GM21360 (cell line): ENCODE measurements around the gene RNF217.
"Not testable (repeated sequence)": the region's sequence is repeated elsewhere in the genome, so short reads cannot be mapped to it uniquely, and the experiment has no call there.

Source experiments
- ATAC-seq: cut with Tn5 transposase; IDR thresholded peaks from one replicate; pipeline ENCODE4 v1.9.1; 2021; ENCODE audit warnings: mild to moderate bottlenecking, moderate library complexity; ENCODE audit not compliant: unreplicated experiment

The RNF217 gene

DNA sequence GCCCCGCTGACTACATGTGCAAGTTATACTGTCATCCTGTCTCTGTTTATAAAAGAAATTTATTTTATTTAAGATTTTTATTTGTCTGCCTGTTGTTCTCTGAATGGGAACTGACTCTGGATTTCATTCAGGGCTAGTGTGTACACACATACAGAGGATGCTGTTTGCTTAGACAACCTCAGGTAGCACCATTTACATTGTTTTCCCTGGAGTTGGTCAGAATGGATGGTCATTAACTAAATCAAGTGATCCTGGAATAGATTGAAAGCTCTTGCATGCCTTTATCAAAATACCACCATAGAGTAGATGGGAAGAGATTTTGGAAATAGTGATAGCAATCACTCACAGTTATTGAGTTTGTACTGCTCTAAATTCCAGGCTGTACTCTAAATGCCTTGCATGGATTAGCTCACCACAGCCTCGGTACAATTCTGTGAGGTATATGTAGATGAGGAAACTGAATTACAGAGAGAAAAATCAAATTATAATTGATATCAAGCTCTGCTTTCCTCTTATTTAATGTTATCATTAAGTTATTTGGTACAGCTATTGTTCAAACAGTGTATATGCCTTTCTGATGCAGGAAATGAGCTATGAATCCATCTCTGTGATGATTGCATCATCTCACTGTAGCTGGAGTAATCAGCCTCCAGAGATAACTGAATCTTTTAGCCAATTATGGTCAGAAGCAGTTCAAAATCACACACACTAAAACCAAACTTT lies 51.9 kb downstream of the RNF217 start:
- ATAC-seq: no peak

DNA sequence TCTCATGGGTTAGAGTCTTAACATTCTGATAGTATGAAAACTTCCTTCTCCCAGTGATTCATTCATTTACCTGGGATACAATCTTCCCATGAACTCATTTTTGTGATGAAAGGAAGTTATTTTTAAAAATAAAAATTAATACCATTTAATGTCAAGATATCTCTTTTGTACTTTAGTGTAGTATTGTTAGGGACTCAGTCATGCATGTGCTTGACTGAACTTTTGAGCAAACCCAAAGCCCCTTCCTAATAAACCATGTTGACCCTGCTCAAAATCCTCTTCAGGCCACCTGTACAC lies 52.4 kb downstream of the RNF217 start:
- ATAC-seq: no peak

DNA sequence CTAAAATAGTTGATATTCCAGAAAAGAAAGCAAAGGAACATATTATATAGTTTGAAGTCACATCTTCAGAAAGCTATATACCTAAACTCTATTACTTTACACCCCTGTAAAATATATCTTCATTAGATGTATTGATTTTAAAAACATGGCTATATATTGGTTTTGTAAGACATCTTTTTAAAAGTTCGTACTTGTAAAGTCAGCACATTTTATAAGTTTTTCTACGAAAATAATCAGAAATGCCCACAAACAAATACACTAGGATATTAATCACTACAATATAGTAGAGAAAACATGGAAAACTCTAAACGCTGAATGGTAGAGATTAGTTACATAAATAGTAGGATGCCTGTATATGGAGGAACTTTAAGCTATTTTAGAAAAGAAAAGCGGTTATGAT lies 52.9 kb downstream of the RNF217 start:
- no peak for ATAC-seq

DNA sequence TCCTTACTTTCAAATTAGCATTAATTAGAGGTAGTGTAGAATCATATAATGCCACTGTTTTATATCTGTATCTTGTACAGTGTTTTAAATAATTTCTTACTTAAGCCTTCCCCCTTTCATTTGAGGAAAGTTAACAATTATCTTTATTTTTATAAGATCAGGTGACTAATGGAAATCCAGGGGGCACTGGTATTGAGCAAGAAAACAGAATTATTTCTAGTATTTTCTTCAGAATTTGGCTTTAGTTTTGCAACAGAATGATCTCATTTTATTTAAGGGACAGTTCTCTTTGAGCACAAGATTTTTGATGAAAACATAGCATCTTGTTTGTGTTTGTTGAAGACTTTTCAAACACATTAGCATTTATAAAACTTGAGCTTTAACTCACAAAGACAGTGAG lies 55.9 kb downstream of the RNF217 start:
- no peak for ATAC-seq

DNA sequence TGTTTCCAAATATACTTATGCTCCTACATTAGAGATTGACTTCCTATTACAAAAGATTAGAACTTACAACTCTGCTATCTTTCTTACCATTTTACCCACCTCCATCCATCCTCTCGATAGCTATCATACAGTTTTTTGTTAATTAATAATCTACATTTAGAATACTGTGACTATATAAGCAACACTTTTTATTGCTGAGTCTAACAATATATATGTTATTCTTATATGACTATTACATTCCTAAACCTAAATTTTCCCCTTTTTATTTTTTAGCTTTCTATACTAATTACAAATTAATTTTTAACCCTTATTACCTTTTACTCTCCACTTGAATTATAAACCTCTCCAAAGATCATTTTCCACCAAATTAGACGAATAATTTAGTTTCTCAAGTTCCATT lies 57.0 kb downstream of the RNF217 start:
- ATAC-seq: no peak

DNA sequence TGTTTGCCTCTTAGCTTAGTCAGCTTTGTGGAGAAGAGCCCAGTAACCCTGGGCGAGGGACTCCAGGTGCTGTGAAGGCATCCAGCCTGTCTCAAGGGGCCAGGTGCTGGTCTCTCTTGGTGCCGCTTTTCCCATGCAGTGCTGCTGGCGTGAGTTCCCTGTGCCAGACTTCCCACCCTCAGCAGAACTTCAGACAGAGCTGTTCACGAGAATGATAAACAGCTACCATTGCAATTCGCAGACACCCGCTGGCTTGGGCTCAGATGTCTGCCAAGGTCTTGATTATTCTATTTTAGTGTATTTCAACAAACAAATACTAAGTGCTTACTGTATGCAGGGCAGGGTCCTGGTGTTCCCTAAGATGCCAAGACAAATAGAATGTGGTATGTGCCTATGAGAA lies 57.7 kb downstream of the RNF217 start:
- ATAC-seq: no peak

DNA sequence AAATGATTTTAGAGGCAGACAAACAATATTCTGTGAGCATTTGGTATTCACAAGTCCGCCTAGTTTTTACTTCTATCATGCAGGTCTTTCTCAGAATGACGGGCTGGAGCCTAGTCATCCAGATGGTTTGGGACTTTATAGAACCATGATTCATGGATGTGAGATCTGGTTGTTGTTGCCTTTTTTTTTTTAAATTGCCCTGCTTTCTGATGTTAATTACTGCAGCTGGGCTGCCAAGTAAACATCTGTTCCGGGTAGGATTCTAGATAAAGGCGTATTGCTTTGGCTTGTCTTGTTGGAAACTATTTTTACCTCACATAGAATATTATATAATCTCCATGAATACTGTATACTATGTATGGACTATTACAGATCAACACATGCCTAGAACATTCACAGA lies 58.1 kb downstream of the RNF217 start:
- no peak for ATAC-seq

DNA sequence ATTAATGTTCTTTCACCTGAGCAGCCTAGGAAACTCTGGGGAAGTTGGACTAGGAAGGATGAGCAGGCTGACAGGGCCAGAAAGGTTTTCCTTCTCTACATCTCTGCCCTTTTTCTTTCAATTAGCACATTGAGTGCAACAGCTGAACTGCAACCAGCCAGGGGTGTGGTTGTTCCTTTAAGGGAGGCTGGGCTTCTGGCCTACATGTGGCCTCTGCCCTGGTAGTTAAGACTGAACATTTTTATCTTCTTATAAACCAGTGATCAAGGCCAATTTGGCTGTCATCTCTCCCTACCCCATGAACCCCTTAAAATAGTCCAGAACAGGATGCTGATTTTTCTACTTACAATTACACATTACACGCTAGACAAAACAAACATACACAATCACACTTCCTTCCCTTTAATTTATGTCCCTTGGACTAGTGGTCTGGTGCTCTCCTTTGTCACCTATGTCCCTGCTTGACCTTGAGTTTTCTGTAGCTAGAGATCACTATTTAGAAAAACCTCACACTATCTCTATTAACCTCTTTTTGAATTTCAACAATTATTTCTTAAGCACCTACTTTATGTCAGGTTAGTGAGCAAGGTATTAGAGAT lies 60.3 kb downstream of the RNF217 start:
- no peak for ATAC-seq

DNA sequence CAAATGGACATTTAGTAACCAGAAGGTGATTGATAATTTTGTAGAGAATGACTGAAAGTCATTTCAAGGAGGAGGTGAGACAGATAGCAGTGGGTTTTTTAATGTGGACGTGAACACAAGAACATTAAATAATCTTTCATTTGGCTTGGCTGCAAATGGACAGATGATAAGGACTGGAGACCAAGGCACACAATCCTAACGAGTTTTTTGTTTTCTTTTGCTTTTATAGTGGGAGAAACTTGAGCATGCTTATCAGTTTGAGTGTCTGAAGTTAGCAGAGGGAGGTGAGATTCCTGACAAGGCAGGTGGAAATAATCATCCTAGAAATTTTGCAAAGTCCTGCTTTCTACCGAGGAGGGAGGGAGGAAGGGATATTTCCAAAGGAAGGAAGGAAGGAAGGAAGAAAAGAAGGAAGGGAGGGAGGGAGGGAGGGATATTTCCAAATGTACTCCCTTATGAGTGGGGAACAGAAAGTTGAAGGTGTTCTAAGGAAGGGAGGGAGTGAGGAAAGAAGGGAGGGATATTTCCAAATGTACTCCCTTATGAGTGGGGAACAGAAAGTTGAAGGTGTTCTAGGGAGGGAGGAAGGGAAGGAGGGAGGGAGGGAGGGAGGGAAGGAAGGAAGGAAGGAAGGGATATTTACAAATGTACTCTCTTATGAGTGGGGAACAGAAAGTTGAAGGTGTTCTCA lies 63.1 kb downstream of the RNF217 start:
- ATAC-seq: no peak

DNA sequence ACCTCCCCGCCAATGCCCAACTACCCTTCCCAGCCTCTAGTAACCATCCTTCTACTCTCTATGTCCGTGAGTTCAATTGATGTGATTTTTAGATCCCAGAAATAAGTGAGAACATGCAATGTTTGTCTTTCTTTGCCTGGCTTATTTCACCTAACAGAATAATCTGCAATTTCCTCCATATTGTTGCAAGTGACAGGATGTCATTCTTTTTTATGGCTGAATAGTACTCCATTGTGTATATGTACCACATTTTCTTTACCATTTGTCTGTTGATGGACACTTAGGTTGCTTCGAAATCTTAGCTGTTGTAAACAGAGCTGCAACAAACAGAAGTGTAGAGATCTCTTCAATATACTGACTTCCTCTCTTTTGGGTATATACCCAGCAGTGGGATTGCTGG lies 65.0 kb downstream of the RNF217 start:
- ATAC-seq: no peak

DNA sequence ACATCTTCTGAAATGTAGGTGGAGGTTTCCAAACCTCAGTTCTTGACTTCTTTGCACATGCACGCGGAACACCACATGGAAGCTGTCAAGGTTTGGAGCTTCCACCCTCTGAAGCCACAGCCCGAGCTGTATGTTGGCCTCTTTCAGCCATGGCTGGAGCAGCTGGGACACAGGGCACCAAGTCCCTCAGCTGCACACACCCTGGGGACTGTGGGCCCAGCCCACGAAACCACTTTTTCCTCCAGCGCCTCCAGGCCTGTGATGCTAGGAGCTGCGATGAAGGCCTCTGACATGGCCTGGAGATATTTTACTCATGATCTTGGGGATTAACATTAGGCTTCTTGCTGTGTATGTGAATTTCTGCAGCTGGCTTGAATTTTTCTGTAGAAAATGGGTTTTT lies 68.7 kb downstream of the RNF217 start:
- ATAC-seq: no peak

DNA sequence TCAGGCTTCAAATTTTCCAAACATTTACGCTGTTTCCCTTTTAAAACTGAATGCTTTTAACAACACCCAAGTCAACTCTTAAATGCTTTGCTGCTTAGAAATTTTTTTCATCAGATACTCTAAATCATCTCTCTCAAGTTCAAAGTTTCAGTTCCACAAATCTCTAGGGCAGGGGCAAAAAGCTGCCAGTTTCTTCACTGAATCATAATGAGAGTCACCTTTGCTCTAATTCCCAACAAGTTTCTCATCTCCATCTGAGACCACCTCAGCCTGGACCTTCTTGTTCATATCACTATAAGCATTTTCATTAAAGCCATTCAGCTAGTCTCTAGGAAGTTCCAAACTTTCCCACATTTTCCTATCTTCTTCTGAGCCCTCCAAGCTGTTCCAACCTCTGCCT lies 69.1 kb downstream of the RNF217 start:
- no peak for ATAC-seq

DNA sequence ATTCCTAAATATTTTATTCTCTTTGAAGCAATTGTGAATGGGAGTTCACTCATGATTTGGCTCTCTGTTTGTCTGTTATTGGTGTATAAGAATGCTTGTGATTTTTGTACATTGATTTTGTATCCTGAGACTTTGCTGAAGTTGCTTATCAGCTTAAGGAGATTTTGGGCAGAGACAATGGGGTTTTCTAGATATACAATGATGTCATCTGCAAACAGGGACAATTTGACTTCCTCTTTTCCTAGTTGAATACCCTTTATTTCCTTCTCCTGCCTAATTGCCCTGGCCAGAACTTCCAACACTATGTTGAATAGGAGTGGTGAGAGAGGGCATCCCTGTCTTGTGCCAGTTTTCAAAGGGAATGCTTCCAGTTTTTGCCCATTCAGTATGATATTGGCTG lies 72.7 kb downstream of the RNF217 start:
- not testable (repeated sequence) for ATAC-seq

DNA sequence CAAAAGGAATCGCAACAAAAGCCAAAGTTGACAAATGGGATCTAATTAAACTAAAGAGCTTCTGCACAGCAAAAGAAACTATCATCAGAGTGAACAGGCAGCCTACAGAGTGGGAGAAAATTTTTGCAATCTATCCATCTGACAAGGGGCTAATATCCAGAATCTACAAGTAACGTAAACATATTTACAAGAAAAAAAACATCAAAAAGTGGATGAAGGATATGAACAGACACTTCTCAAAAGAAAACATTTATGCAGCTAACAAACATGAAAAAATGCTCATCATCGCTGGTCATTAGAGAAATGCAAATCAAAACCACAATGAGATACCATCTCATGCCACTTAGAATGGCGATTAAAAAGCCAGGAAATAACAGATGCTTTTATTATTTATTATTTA lies 74.2 kb downstream of the RNF217 start:
- ATAC-seq: not testable (repeated sequence)

DNA sequence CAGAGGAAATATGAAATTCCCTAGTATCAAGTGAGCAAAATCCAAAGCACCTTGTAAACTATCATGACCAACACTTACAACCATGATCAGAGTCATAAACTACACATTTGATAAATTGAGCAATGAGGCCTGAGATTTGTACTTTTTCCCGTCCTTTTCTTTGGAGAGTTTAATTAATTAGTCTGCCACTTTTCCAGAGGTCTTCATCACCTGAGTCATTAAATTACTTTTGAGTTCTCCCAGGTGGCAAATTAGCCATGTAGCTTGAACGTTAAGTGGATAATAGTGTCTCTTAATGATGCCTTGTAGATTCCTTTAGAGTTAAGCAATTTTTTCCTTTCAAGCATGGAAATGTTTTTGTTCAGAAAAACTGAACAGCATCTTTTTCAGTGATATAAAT lies 75.6 kb downstream of the RNF217 start:
- no peak for ATAC-seq

DNA sequence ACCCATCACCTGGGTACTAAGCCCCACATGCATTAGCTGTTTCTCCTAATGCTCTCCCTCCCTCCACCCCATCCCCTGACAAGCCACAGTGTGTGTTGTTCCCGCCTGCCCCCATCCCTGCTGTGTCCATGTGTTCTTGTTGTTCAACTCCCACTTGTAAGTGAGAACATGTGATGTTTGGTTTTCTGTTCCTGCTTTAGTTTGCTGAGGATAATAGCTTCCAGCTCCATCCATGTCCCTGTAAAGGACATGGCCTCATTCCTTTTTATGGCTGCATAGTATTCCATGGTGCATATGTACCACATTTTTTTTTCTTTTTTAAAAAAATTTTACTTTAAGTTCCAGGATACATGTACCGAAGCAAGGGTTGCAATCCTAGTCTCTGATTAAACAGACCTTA lies 76.7 kb downstream of the RNF217 start:
- ATAC-seq: no peak

DNA sequence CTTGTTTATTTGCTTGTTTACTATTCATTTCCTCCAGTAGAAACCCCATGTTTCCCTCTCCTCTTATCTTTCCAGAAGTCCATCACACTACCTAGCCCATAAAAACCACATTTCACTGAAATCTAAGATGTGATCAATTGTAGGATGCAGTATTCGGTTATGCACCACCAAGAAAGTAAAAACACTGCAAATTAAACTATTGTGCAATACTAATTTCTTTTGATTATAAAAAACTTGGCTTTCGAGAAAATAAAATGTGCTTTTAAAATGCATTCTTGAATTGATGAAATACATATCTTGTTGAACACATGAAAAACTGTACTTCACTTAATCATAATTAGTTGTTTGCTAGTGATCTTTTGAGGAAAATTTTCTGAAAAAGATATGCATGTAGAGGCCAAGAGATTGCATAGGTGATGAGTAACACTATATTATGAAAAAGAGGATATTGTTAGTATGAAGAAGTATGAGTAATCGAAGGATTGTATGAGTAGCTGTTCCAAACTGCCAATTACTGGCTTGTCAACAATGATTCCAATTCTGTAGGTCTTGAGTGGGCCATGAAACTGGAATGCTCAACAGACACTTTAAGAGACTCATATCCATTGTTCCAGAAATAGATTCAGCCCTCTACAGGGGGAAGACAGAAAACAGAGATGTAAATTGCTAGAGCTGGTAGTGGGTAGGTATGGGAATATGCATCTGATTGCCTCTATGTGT lies 79.7 kb downstream of the RNF217 start:
- ATAC-seq: no peak

DNA sequence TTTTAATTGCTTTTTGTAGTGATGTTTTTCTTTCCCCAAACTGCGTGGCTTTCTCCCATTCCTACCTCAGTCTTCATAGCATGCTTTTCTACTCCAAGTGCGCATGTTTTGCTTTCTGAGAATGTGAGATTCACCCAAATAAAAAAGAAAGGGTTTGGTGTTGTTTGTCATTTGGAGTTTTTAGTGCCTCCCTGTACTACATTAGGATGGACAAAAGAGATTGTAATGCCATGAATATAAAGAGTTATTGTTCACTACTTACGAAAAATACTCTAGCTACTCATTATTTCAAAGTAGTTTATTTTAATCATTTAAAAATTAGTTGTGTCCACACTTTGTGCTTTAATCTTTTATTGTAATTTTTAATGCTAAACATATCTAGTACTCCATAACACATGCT lies 81.8 kb downstream of the RNF217 start:
- no peak for ATAC-seq

DNA sequence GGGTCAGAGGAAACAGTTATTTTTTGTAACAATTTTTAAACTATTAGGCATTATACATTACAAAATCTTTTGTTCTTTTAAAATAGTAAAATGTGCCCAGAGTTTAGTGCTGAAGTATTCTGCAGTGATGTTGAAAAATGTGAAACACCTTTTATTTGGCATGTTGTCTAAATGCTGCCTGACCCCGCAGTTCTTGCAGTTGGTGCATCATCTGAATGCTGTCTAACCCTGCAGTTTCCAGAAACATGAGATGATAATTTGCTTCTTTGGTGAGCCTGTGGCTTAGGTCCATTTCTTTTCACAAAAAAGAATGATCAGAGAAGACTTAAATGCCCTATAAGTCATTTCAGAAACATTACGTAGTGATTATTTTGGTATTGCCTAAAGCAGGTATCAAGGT lies 82.4 kb downstream of the RNF217 start:
- no peak for ATAC-seq

DNA sequence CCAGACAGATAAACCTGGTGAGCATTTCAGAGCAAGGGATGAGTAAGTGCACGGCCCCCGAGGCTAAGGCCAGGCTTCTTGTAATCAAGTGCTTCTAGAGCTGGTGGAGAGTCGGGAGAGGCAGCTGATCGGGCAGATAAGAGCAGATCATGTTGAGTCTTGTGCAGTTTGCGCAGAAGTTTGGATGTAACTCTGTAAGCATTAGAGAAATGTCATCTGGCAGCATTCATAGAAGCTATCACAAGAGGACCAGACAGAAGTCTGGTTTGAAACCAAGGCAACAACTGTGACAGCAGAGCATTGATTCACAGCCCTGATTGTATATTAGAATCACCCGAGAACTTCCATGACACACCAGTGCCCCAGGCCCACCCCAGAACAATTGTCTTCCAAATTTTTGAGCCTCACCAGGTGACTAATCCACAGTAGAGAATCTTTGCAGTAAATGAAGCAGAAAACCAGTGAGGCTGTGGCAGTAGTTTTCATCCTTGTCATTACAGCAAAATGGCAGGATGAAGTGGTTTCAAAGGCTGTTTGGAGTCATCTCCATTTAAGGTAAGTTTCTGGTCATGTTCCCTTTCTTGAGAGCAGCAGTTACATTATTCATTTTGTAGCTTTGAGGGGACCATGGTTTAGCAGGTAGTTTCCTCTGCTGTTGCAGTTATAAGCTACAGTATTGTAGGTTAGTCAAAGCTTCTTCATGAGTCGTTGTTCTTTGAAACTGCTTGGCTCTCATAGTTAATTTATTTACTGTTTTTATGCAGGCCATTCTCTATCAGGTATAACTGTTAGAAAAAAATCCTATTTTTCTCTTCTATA lies 84.1 kb downstream of the RNF217 start:
- ATAC-seq: no peak

DNA sequence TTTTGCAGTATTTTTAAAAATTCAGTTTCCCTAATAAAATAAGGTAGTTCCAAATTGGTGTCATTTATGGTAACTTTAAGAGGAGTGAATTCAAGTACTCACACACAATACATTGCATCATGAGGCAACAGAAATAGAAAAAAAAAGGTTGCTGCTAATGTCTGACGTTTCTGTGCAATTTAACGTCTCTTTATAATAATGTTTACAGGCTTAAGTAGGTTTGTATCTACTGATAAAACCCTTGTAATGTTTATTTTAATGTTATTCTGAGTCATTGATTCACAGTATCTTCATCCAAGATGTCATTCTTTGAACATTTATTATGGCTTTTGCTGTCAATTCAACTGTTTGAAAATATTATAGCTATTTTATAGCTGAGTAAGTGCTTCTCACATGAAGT lies 86.0 kb downstream of the RNF217 start:
- ATAC-seq: no peak
